GM10266 (cell line): Measurements from ENCODE around the gene SMTNL2.
"Not testable (repeated sequence)": the region's sequence is repeated elsewhere in the genome, so short reads cannot be mapped to it uniquely, and the experiment has no call there.

Experiments used
- DNase-seq: peaks from one replicate; pipeline ENCODE4 v3.0.0; 2012; ENCODE audit errors: extremely low spot score
- TF ChIP-seq, protein P1 (sequence below): IDR thresholded peaks from 2 replicates; pipeline ENCODE4 v1.5.1; 2012; ENCODE audit warnings: mild to moderate bottlenecking, low read depth; ENCODE audit not compliant: control insufficient read depth, insufficient read depth; ENCODE audit errors: missing control alignments

SMTNL2 gene

GRCh38 chr17:4641297-4642195 lies 57.2 kb downstream of the SMTNL2 start, which contains the start of gene ALOX15:
Gene ALOX15, minus strand, starts transcription at chr17:4641678. Its CDS starts 27 bp downstream, at chr17:4641651.
- DNase-seq = no peak
- TF ChIP-seq, protein P1, sequence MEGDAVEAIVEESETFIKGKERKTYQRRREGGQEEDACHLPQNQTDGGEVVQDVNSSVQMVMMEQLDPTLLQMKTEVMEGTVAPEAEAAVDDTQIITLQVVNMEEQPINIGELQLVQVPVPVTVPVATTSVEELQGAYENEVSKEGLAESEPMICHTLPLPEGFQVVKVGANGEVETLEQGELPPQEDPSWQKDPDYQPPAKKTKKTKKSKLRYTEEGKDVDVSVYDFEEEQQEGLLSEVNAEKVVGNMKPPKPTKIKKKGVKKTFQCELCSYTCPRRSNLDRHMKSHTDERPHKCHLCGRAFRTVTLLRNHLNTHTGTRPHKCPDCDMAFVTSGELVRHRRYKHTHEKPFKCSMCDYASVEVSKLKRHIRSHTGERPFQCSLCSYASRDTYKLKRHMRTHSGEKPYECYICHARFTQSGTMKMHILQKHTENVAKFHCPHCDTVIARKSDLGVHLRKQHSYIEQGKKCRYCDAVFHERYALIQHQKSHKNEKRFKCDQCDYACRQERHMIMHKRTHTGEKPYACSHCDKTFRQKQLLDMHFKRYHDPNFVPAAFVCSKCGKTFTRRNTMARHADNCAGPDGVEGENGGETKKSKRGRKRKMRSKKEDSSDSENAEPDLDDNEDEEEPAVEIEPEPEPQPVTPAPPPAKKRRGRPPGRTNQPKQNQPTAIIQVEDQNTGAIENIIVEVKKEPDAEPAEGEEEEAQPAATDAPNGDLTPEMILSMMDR = no peak

GRCh38 chr17:4642286-4642685 lies 58.0 kb downstream of the SMTNL2 start:
- TF ChIP-seq, protein P1 = no peak
- DNase-seq = no peak

DNA sequence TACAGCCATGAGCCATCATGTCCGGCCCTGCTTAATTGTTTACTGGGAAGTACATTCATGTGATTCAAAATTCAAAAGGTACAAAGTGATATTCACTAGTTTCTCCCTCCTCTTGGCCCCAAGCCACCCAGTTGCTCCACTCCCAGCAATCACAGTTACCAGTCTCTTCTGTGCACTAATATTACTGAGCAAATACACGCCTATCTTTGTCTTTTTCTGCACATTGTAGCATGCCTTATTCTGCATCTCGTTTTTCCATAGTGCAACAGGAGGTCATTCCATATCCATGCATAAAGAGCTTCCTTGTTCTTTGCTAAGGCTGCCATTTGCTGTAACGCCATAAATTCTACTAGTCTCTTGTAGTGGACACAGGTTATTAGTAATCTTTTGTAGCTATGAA lies 59.3 kb downstream of the SMTNL2 start:
- DNase-seq = no peak
- TF ChIP-seq, protein P1 = no peak

DNA sequence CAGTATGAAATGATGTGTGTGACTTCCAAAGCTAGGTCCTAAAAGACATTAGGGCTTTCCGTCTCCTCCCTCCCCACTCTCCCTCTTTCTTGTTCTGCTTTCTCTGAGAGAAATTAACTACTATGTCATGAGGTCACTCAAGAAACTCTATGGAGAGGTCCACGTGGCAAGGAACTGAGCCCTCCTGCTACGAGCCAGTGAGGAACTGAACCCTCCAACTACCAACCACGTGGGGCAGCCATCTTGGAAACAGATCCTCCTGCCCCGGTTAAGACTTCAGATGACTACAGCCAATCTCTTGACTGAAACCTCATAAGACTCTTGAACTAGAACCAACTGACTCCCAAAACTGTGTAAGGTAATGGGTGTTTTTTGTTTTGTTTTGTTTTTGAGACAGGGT lies 61.3 kb downstream of the SMTNL2 start:
- no peak for DNase-seq
- TF ChIP-seq, protein P1 = no peak

DNA sequence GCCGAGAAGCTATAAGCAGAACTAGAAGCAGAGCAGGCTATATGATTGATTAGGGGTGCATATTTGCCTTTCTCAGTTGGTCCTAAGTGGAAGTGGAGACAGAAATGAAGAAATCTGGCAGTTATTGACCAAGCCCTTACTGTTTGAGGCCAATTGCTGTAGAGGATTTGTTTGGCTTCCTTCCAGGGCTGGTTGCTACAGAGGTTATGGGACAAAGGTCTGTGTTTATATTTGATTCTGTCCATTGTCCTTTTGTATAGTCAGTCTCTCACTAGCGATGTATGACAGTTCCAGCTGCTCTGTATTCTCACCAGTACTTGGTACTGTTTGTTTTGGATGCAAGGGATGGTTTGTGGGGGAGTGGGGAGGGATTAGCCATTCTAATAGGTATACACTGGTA lies 64.4 kb downstream of the SMTNL2 start:
- DNase-seq = no peak
- TF ChIP-seq, protein P1 = no peak

GRCh38 chr17:4652997-4653396 lies 68.7 kb downstream of the SMTNL2 start:
- TF ChIP-seq, protein P1 = no peak
- no peak for DNase-seq

DNA sequence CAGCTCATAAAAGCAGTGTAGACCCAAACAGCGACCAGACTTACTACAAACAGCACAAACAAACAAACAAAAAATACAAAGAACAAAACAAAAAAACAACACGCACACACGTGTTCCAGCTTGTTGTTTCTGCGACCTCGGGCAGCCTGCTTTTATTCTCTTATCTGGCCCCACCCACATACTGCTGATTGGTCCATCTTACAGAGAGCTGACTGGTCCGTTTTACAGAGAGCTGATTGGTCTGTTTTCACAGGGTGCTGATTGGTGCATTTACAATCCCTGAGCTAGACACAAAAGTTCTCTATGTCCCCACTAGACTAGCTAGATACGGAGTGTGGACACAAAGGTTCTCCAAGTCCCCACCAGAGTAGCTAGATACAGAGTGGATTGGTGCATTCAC lies 71.6 kb downstream of the SMTNL2 start:
- not testable (repeated sequence) for DNase-seq
